ENCODE data around the gene ARHGEF12.

Gene ARHGEF12

DNA sequence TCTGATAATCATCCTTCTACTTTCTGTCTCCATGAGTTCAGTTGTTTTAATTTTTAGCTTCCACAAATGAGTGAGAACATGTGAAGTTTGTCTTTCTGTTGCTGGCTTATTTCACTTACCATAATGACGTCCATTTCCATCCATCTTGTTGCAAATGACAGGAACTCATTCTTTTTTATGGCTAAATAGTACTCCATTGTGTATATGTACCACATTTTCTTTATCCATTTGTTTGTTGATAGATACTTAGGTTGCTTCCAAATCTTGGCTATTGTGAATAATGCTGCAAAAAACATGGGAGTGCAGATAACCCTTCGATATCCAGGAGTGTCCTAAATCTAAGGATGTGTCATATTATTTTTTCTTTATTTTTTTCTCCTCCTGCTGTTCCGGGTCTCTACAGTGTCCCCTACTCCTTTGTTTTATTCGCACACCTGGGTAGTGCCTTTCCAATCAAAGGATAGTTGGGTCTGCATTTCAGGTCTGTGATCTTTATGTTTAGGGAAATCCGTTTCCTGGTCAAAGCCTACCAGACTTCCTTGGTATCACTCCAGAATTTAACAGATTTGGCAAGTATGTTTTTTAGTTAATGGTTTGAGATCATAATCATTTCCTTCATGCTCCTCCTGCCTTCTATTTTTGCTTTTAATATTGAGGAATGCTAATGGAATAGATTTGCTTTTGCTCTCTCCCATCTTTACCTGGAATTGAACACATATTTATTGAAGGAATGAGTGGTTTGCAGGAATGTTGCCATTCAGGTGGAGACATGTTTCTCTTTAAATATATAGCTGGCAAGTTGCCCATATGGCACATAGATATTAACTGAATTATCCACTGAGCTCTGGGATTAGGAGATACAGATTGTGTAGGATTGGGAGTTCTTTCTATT lies 53.7 kb downstream of the ARHGEF12 start:
- DNase-seq: no peak

DNA sequence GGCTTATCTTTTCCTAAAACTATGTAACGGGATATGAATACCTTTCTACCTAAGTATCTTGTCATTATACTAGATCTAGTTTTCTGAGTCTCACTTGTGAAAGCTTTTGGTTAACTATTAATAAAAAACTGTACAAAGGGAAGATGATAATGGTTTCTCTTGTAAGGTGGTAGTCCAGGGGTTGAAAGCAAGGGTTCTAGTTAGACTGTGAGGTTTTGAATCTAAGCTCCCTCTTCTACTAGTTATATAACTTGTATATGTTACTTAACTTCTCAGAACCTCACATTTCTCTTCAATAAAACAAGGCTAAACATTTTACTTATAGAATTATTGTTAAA lies 54.3 kb downstream of the ARHGEF12 start:
- no peak for DNase-seq

DNA sequence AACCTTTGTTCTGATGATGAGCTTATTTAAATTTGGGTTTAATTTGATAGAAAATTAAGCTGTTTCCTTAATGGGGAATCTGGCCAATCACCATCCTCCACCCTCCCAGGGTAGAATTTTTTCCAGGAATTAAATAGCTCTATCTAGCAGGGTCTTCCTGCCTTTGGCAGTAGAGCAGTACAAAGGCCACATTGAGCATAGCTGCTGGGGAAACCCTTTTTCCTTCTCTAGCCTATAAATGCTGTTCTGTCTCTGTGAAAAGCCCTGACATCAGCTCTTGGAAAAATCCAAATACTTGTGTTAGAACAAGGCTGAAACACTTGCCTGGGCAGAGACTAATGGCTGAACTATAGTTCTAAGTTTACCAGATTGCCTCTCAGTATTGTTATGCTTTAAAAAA lies 55.1 kb downstream of the ARHGEF12 start:
- DNase-seq: no peak

DNA sequence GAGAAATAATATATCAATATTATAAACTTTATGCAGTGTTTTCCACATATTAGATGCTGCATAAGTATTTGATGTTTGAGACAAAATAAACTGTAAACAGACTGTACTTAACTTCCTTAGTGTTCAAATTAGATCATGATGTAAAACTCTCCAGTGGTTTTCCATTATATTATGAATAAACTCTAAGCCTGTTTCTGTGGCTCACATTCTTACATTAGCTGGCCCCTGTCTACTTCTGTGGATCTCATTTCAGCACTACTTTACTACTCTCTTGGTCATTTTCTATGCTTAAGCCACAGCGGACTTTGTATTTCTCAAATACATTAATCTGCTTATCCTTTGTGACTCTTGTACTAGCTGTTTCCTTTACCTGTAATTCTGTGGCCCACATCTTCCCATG lies 55.6 kb downstream of the ARHGEF12 start:
- no peak for DNase-seq

DNA sequence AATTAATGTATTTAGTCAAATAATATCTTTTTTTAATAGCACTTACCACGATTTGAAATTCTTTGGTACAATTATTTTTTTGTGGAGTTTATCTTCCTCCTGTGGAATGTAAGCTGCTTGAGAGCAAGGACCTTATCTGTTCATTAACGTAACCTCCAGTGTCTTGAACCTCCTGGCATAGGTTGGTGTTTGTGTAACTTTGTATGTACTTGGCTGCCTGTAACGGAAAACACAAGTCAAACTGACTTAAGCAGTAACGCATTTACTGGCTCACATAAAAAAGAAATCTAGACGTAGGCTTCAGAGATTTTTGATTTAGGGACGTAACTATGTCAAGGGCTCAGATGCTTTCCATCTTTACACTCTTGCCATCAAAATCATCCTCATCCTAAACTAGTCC lies 56.1 kb downstream of the ARHGEF12 start:
- no peak for DNase-seq

DNA sequence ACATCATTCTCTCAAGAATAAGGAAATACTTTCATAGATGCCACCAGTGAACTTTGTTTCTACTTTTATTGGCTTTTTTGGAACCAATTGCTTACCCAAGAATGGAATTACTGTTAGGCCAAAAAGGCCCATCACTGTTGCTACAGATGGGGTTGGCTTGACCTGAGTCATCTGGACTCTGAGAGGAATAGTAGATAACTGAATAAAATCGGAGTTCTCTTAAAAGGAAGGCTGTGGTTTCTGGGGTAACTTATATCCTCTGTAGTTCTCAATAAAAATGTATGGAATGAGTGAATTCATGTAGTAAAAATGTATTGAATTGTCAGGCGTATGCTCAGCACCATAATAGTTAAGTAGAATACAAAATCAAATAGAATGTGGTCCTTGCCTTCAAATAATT lies 56.6 kb downstream of the ARHGEF12 start:
- no peak for DNase-seq

DNA sequence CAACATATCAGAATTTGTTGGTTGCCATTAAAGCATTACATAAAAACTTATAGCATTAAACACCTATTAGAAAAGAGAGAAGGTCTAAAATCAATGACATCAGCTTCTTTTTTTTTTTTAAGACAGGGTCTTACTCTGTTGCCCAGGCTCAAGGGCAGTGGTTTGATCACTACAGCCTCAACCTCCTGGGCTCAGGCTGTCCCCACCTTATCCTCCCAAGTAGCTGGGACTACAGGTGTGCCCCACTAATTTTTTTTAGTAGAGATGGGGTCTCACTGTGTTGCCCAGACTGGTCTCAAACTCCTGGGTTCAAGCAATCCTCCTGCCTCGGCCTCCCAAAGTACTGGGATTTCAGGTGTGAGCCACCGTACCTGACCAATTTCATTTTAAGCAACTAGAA lies 57.9 kb downstream of the ARHGEF12 start:
- no peak for DNase-seq

DNA sequence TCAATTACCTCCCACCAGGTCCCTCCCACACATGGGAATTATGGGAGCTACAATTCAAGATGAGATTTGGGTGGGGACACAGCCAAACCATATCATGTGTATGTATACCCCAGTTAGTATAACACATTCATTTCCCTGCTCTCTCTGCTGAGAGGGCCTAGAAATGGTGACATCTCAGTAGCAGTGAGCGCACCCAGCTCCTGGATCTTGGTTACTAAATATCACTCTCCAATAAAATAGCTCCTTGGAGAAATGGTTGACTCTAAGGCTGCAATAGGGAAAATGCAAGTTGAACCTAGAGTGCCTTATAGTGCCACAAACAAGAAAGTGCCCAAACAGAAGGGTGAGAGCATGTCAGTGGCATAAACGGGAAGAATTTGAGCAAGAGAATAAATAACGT lies 59.6 kb downstream of the ARHGEF12 start:
- DNase-seq: no peak

DNA sequence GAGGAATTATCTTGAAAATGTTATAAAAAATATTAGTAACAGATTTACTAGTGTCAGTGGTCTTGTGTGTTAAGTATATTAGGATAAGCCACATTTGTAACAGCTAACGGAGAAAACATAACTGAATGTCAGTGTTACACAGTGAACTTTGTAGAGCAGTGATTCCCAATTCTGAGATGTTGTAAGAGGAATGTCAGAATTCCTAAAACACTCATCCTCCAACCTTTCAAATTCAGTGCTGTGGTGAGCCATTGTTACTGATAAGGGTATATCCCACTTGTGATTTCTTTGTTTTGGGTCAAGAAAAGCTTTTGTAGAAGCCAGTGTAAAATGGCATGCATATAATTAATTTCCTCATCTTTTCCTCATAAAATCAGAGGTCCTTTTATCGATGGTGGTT lies 61.9 kb downstream of the ARHGEF12 start:
- DNase-seq: no peak

DNA sequence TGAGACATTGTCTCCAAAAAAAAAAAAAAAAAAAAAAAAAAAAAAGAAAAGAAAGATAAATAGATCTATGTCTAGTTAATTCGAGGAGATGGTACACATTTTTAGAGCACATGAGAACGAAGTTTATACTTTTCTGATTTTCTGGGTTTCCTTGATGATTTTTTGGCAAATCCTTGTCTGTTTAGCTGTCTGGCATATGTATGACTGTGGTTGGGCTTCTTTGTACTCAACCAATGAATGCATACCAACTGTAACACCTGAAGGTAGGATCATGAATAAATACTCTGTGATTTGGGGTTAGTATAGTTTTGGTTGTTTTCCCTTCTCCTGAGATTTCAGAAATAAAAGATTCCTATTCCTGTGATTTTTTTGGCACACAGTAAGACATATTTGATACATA lies 63.1 kb downstream of the ARHGEF12 start:
- no peak for DNase-seq

DNA sequence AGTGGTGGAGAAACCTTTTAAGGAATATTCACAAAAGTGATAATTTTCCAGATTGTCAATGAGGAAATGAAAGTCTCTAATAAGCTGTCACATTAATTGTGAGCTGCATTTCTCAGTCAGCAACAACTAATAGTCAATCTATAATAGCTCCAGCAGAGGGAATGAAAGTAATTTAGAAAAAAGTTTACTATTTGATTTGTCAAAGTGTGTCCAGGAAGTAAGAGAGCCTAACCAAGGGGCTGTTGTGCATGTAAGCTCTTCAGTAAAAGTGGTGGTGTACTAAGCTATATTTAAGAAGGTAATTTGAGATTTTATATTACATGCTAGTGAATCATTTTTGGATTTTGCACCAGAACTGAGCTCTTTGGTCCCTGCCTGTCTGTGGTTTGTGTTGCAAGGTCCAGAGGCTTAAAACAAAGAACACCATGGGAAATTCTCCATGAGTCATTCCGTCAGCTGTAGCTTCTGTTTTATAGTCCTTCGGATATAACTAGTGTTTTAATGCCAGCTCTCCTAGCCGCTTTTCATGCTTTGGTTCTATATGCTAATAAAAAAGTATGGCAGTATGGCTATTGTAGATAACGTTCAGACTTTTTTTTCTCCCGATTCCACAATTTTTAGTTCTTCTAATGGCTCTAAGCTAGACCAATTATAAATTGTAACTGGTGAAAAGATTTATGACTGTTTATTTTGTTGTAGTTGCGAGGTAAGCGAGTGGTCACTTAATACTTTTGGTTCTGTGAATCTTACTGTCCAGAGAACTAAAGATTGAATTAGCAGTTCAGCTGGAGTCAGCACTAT lies 64.6 kb downstream of the ARHGEF12 start:
- no peak for DNase-seq

DNA sequence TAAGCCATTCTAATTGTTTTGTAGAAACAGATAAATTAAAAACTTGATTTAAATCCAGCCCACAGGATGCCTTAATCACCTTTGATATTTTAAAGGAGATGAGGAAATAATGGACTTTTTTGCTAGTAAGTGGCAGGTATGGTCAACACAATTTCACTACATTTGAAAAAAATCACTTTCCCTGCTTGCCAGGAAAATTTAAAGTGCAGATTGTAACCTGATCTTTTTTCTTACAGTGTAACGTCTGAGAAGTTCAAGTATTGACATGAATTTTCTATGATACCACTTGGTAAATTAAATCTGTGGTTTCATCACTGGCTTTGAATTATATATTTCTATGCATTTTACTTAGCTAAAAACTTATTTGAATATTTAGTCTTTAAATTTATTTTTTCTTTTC lies 65.3 kb downstream of the ARHGEF12 start:
- DNase-seq: no peak

DNA sequence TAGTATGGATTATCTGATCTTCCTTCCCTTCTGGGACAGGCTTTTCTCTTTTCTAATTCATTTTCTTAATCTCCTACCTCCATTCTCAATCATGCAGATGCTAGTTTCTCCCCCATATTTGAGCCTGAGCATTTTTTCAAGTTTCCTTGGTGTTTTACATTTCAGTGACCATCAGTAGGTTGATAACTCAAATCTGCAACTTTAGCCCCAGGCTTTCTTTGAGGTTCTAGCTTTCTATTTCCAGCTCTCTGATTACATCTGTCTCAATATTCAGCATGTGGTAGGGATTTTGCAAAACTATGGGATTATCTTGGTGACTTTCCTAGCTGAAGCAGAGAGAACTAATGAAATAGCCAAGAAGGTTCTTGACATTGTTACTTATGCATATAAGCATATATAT lies 67.8 kb downstream of the ARHGEF12 start:
- no peak for DNase-seq

DNA sequence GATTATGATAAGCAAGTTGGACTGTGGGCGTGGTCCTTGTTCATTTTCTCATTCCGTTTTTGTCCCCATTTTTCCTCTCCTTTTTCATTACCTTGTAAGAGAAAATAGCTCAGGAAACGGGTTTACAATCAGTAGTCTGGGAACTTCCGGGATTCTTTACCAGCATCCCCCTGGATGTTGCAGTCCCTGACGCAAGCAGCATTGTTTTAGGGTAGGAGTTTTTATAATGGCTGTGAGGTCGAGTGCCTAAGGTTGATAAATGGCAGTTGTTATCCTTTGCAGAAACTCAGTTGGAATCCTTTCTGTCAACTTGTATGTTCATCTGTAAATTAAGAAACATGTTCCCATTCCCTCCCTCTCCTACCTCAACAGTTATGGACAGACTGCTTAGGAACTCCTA lies 68.3 kb downstream of the ARHGEF12 start:
- DNase-seq: no peak

DNA sequence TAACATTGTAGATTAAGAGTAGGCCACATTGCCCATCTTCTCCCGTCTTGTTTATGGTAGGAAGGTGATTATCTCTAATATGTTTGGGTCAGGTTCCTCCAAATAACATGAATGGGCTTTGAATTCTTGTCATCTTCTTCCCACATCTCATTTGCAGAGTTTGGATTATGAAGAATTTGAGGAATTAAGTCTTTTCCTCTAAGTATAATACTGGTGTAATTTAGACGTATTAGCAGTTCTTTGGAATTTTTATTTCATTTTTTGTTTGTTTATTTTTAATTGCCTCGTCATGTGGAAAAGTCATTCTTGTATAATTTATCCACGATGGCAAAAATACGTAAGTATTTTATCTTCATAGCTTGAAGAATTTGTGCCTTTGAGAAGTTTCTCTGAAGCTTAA lies 73.4 kb downstream of the ARHGEF12 start:
- DNase-seq: no peak

DNA sequence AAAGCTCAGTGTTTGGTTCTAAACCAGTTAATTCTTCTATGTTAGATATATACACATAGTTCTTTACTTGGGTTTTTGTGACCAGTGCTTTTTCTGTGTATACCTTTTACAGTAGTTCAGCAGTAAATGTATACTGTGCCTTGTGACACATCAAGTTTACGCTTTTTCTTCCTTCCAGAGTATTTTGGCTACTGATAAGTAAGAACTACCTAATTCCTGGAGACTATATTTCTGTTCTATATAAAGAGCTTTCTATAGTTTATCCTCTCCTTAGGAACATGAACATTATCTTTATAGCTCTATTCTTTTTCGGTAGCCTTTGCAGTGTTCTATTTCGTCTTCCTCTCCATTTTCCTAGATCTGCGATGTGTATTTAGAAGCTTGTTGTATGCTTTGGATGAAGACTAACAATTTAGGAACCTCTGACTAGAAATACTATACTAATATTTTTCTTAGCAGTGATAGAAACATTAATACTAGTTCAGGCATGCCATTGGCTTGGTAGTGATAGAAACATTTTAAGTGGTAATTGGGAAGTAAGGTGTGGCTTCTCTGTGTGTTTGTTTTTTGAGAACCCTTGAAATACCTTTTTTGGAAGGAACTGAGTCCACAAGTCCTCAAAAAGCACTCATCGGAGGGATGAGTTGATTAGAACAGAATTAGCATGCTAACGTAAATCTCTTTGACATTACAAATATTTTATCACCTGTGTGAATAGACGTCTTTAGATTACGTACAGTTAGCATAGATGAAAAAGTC lies 74.6 kb downstream of the ARHGEF12 start:
- no peak for DNase-seq

DNA sequence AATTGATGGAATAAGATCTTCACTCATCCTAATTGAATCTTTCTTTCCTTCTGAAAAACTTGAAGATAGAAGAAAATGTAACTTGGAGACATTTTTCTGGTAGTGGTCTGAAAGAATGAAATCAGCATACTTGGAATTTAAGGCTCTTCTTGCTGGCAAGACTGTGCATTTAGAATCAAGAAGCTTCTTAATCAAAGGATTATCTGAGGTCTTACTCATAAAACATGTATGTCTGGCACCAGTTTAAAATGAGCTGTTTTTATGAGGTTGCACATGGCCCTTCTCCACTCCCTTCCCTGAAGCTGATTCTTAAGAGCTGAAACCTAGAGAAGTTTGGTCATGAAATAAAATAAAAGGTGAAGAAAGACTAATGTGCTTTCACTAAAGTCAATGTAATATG lies 77.3 kb downstream of the ARHGEF12 start:
- no peak for DNase-seq

DNA sequence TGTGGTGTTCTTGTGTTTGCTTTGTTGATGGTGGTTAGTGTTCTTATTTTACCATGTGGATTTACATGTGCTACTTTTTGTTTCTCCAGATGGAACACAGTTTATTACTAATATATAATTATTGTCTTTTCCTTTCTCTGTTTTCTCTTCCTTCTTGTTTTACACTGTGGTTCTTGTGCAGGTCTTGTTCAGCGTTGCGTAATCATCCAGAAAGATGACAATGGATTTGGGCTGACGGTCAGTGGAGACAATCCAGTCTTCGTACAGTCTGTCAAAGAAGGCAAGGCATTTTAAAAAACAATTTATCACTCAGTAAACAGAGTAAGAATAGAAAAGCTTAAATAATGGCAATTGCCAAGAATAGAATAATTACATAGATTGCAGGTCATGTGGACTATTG lies 84.4 kb downstream of the ARHGEF12 start:
- no peak for DNase-seq

DNA sequence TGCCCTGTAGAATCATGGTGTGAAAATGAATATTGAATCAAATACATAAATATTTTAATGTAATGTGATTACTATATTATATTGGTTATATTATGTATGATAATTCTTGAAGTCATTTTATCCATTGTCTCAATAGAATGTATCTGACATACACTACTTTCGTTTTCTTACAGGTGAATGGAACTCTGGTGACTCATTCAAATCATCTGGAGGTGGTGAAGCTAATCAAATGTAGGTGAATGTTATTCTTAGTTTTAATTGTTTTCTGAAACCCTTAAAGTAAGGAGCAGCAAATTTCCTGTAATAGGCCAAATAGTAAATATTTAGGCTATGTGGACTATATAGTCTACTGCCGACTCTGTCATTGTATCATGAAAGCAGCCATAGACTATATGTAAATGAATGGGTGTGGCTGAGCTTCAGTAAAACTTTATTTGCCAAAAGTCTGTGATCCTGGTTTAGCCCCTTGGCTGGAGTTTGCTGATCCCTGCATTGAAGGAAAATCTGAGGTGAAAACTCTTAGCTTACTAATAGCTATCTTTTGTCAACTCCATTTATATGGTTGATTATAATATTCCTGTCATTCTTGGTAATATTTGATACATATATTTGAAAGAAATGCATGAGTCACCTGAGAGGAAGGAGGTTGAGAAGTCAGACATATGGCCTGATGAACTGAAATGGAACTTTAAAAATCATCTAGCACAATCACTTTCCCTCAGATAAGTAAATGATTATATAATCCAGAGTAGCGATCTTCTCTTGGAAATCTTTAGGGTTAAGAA lies 88.2 kb downstream of the ARHGEF12 start:
- DNase-seq: no peak

DNA sequence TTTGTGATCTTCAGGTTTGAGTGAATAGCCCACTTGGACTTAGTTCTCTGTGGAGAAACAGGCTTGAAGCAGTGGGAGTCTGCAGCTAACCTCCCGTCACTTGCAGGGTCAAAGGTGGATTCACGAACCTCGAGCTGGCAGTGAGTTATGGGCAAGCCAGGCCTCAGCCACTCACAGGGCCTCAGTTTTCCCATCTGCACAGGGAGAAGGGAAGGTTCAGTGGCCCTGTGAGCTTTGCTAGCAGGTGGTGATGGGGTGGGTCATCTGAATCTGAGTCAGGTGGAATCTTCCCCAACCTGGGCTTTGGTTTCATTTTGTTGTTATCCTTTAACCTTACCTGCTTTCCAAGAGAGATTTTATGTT lies 88.7 kb downstream of the ARHGEF12 start:
- DNase-seq: no peak

DNA sequence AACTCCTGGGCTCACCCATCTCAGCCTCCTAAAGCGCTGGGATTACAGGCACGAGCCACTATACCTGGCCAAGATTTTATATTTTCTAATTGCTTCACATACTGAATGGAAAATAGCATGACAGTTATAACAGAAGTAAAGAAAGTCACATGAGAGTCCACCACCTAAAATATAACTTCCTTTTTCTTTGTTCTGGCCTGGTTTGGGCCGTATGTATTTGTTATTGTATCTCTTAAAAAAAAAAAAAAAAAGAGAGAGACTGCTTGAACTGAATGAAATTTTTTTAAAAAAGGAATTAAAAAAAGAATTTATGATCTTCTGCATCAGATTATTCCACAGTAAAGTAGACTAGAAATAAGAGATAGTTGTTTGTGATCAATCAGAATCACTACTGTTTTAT lies 89.3 kb downstream of the ARHGEF12 start:
- no peak for DNase-seq

DNA sequence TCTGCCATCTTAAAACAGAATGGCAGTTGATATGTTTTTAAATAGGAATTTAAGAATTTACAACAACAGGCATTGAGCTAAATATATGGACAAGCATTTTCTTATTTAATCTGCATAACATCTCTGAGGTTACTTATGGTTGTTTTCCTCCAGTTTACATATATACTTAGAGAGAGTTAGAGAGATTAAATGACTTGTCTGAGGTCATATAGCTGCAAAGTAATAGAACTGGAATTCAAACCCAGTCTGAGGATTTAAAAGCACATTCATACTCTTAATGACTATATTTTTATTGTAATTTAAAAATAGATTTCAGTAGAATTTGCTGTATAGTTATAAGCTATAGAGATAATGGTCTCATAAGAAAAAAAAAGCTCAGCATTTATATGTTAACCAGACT lies 93.9 kb downstream of the ARHGEF12 start:
- no peak for DNase-seq

DNA sequence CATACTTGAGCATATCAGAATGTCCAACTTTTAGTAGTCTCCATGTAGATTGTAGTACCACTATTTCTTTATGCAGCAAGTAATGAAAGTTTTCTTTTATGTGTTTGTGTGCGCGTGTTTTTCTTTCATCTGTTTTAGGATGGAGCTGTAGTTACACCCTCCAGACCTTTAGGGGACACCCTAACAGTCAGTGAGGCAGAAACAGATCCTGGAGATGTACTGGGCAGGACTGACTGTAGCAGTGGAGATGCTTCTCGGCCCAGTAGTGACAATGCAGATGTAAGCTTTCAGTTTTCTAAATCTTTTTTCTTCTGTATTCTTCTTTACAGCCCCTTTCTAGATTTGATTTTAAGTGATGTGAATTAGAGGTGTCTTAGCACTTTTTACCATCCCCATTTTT lies 95.4 kb downstream of the ARHGEF12 start:
- DNase-seq: no peak

All from effector CD8-positive, alpha-beta T cell (primary cell).